Measurements from ENCODE around the gene FNIP1.
"Not testable (repeated sequence)": the region's sequence is repeated elsewhere in the genome, so short reads cannot be mapped to it uniquely, and the experiment has no call there.

The FNIP1 gene

GRCh38 chr5:131786900-131787692 is 9.7 kb downstream of the FNIP1 start:
- DNase-seq (ENCODE audit: low spot score) = no peak

GRCh38 chr5:131786036-131786435 is 10.8 kb downstream of the FNIP1 start:
- no peak for DNase-seq (ENCODE audit: low spot score)

GRCh38 chr5:131783874-131784273 is 12.9 kb downstream of the FNIP1 start:
- DNase-seq (ENCODE audit: low spot score) = no peak

GRCh38 chr5:131783357-131783756 is 13.5 kb downstream of the FNIP1 start:
- DNase-seq (ENCODE audit: low spot score) = no peak

- no peak for DNase-seq (ENCODE audit: low spot score)
These were observed 14.1 kb downstream of the FNIP1 start for GRCh38 chr5:131782717-131783116.

- DNase-seq (ENCODE audit: low spot score) = not testable (repeated sequence)
These were observed 18.7 kb downstream of the FNIP1 start for GRCh38 chr5:131778141-131778540.

- DNase-seq (ENCODE audit: low spot score) = no peak
These were observed 20.4 kb downstream of the FNIP1 start for GRCh38 chr5:131776450-131776849.

- no peak for DNase-seq (ENCODE audit: low spot score)
These were observed 22.0 kb downstream of the FNIP1 start for GRCh38 chr5:131774652-131775367.

- no peak for DNase-seq (ENCODE audit: low spot score)
These were observed 23.0 kb downstream of the FNIP1 start for GRCh38 chr5:131773805-131774204.

GRCh38 chr5:131771692-131772091 is 25.1 kb downstream of the FNIP1 start:
- no peak for DNase-seq (ENCODE audit: low spot score)

GRCh38 chr5:131769961-131770360 is 26.9 kb downstream of the FNIP1 start:
- no peak for DNase-seq (ENCODE audit: low spot score)

GRCh38 chr5:131769336-131769735 is 27.5 kb downstream of the FNIP1 start:
- no peak for DNase-seq (ENCODE audit: low spot score)

- DNase-seq (ENCODE audit: low spot score) = no peak
These were observed 28.9 kb downstream of the FNIP1 start for GRCh38 chr5:131767891-131768290.

GRCh38 chr5:131766689-131767088 is 30.1 kb downstream of the FNIP1 start:
- DNase-seq (ENCODE audit: low spot score) = no peak

- no peak for DNase-seq (ENCODE audit: low spot score)
These were observed 31.6 kb downstream of the FNIP1 start for GRCh38 chr5:131765261-131765660.

- no peak for DNase-seq (ENCODE audit: low spot score)
These were observed 32.8 kb downstream of the FNIP1 start for GRCh38 chr5:131763968-131764367.

GRCh38 chr5:131760793-131761192 is 36.0 kb downstream of the FNIP1 start:
- no peak for DNase-seq (ENCODE audit: low spot score)

- DNase-seq (ENCODE audit: low spot score) = no peak
These were observed 37.1 kb downstream of the FNIP1 start for GRCh38 chr5:131759704-131760103.

GRCh38 chr5:131758520-131758900 is 38.3 kb downstream of the FNIP1 start:
- no peak for DNase-seq (ENCODE audit: low spot score)

GRCh38 chr5:131757830-131758519 is 38.8 kb downstream of the FNIP1 start:
- no peak for DNase-seq (ENCODE audit: low spot score)

GRCh38 chr5:131756942-131757341 is 39.9 kb downstream of the FNIP1 start:
- no peak for DNase-seq (ENCODE audit: low spot score)

GRCh38 chr5:131754363-131754762 is 42.5 kb downstream of the FNIP1 start:
- no peak for DNase-seq (ENCODE audit: low spot score)

- no peak for DNase-seq (ENCODE audit: low spot score)
These were observed 45.3 kb downstream of the FNIP1 start for GRCh38 chr5:131751506-131751905.
